K562 (cell line): Measurements from ENCODE around the gene PI16. TPM values are rescaled to one million over a fixed set of nuclear protein-coding genes. Genes with fewer than 3 reads are reported as not detected.
A peak's percentile ranks its signal among the peaks of the same experiment; 100 is the strongest.

ENCODE experiments used
- ATAC-seq: fragments of 200-7000 bp; cut with Tn5 transposase; 3 replicates; pipeline ENCODE4 v1.9.1; 2020; ENCODE audit warnings: moderate library complexity
- BruUV-seq: library from RNA; stranded (reverse); fragments of 400-500 nt; replicated peaks from 2 replicates; lab custom pipeline; 2021; lab: Mats Ljungman, UMichigan
- CTCF ChIA-PET: fragments of 300-600 bp; formaldehyde crosslinking; extraction: SDS; loops from one replicate; lab custom pipeline; 2021; ENCODE audit warnings: low intra/inter-chr PET ratio; lab: Yijun Ruan, JAX
- POLR2A ChIA-PET: fragments of 300-600, 350-650 bp; sonication (Branson Sonifier 250); formaldehyde crosslinking; extraction: SDS; loops from one replicate; lab custom pipeline; 2021; ENCODE audit warnings: antibody characterized with exemption, inconsistent platforms; lab: Yijun Ruan, JAX
- DNase-seq, 4 experiments: peaks; one replicate each; pipeline versions ENCODE4 v3.0.0 to v3.0.0-alpha.2; 2011 to 2018; ENCODE audit warnings: low spot score in 3 of 4, mixed read lengths in 3 of 4; ENCODE audit errors: extremely low read depth in 1 of 4
- FAIRE-seq: peaks from 2 replicates; lab custom pipeline; 2011; peaks lifted over from hg19 to GRCh38; lab: Jason Lieb, UNC
- H2AFZ ChIP-seq: 2 replicates; pipeline ENCODE4 v1.6.0; 2011; ENCODE audit warnings: low read depth, low read length, control low read depth, inconsistent platforms
- H3K27ac ChIP-seq: fragments of 200-600 bp; 3 replicates; pipeline ENCODE4 v1.8.0; 2011; ENCODE audit warnings: low read depth, mild to moderate bottlenecking, control low read depth, inconsistent platforms, low read length, moderate library complexity, mixed read lengths; ENCODE audit errors: extremely low read depth
- H3K27me3 ChIP-seq, 2 experiments: fragments of 300-600 bp in 1 of 2; 2 replicates in 1 of 2; 3 replicates in 1 of 2; pipeline versions ENCODE4 v1.6.0 to v1.8.0; 2011; ENCODE audit warnings: inconsistent platforms in 2 of 2, low read length in 2 of 2, mild to moderate bottlenecking in 1 of 2, mixed read lengths in 1 of 2, moderate library complexity in 1 of 2; ENCODE audit not compliant: control insufficient read depth in 2 of 2, insufficient read depth in 2 of 2
- H3K36me3 ChIP-seq: fragments of 300-600 bp; 3 replicates; pipeline ENCODE4 v1.8.0; 2011; ENCODE audit warnings: mild to moderate bottlenecking, low read length, inconsistent platforms; ENCODE audit not compliant: control insufficient read depth, insufficient read depth
- H3K4me1 ChIP-seq, 2 experiments: fragments of 200-600 bp in 1 of 2; replicated peaks in 1 of 2; 2 replicates in 1 of 2; 3 replicates in 1 of 2; pipeline versions ENCODE4 v1.5.1 to v1.8.0; 2011; ENCODE audit warnings: inconsistent platforms in 2 of 2, low read length in 2 of 2, mild to moderate bottlenecking in 1 of 2, mixed read lengths in 1 of 2, moderate library complexity in 1 of 2; ENCODE audit not compliant: control insufficient read depth in 2 of 2, insufficient read depth in 2 of 2
- H3K4me2 ChIP-seq: 2 replicates; pipeline ENCODE4 v1.6.1; 2011; ENCODE audit warnings: low read length, control low read depth, inconsistent platforms, mixed read lengths; ENCODE audit not compliant: insufficient read depth
- H3K4me3 ChIP-seq: fragments of 200-600 bp; sonication (generic), shearing (Covaris generic); 2 replicates; pipeline ENCODE4 v1.5.1; 2016; ENCODE audit warnings: control low read depth, inconsistent platforms
- H3K79me2 ChIP-seq: fragments of 200-600 bp; 3 replicates; pipeline ENCODE4 v1.8.0; 2011; ENCODE audit warnings: low read length, inconsistent platforms; ENCODE audit not compliant: control insufficient read depth, insufficient read depth
- H3K9ac ChIP-seq, 2 experiments: 2 replicates each; pipeline versions ENCODE4 v1.6.0 to v1.6.1; 2011; ENCODE audit warnings: low read depth in 2 of 2, low read length in 2 of 2, control low read depth in 1 of 2, inconsistent platforms in 1 of 2, mild to moderate bottlenecking in 1 of 2, mixed read lengths in 1 of 2; ENCODE audit not compliant: insufficient read depth in 1 of 2
- H3K9me1 ChIP-seq: one replicate; pipeline ENCODE4 v1.6.0; 2011; ENCODE audit warnings: inconsistent platforms, mild to moderate bottlenecking, low read length, moderate library complexity; ENCODE audit not compliant: control insufficient read depth, insufficient read depth
- H3K9me3 ChIP-seq: replicated peaks from 2 replicates; pipeline ENCODE4 v1.5.1; 2011; ENCODE audit warnings: low read depth, low read length, inconsistent platforms; ENCODE audit not compliant: control insufficient read depth, insufficient read depth
- H4K20me1 ChIP-seq: replicated peaks from 2 replicates; pipeline ENCODE4 v1.6.1; 2011; ENCODE audit warnings: low read length, inconsistent platforms, mixed read lengths; ENCODE audit not compliant: control insufficient read depth, insufficient read depth
- ARNT ChIP-seq, 2 experiments: fragments of 450-650 bp; IDR thresholded peaks; 2 replicates each; pipeline ENCODE4 v1.6.1; 2016; ENCODE audit warnings: mild to moderate bottlenecking in 1 of 2
- CHCHD3 ChIP-seq: fragments of 250-450 bp; sonication (Bioruptor Pico); IDR thresholded peaks from 2 replicates; pipeline ENCODE4 v2.1.2; 2022; ENCODE audit warnings: mild to moderate bottlenecking
- CHD2 ChIP-seq: IDR thresholded peaks from 2 replicates; pipeline ENCODE4 v1.6.1; 2011; ENCODE audit warnings: low read depth, low read length
- DNMT1 ChIP-seq: fragments of 450-650 bp; IDR thresholded peaks from 2 replicates; pipeline ENCODE4 v1.6.1; 2016; ENCODE audit warnings: antibody characterized with exemption, mild to moderate bottlenecking
- JUND ChIP-seq, 2 experiments: IDR thresholded peaks; 2 replicates in 1 of 2; 3 replicates in 1 of 2; pipeline ENCODE4 v1.6.1; 2011; ENCODE audit warnings: borderline replicate concordance in 2 of 2, low read depth in 2 of 2, low read length in 2 of 2, improper control_type of control experiment in 1 of 2, missing biosample characterization in 1 of 2, missing genetic modification characterization in 1 of 2, missing genetic modification reagents in 1 of 2
- LCOR ChIP-seq: sonication (generic); formaldehyde crosslinking; IDR thresholded peaks from 2 replicates; pipeline ENCODE4 v1.8.0; 2022; ENCODE audit warnings: mild to moderate bottlenecking, missing genetic modification reagents
- NRF1 ChIP-seq, 2 experiments: fragments of 450-650 bp; IDR thresholded peaks in 1 of 2; conservative IDR thresholded peaks in 1 of 2; 2 replicates each; pipeline ENCODE4 v1.6.1; 2014; ENCODE audit warnings: mild to moderate bottlenecking in 2 of 2
- SMARCB1 ChIP-seq: IDR thresholded peaks from 2 replicates; pipeline ENCODE4 v1.6.1; 2011; ENCODE audit warnings: improper control_type of control experiment, low read depth; ENCODE audit not compliant: insufficient read length
- XRCC3 ChIP-seq: fragments of 450-650 bp; IDR thresholded peaks from 2 replicates; pipeline ENCODE4 v1.6.1; 2017; ENCODE audit warnings: mild to moderate bottlenecking, moderate library complexity
- ZFX ChIP-seq: sonication (generic); formaldehyde crosslinking; IDR thresholded peaks from 2 replicates; pipeline ENCODE4 v1.8.0; 2022; ENCODE audit warnings: mild to moderate bottlenecking, missing genetic modification reagents, moderate library complexity
- ZNF282 ChIP-seq: sonication (generic); formaldehyde crosslinking; IDR thresholded peaks from 2 replicates; pipeline ENCODE4 v1.8.1; 2023; ENCODE audit warnings: missing genetic modification reagents
- ZNF586 ChIP-seq: fragments of 450-650 bp; formaldehyde crosslinking; conservative IDR thresholded peaks from 2 replicates; pipeline ENCODE4 v1.4.0; 2020; ENCODE audit warnings: mild to moderate bottlenecking, moderate library complexity
- WGBS: fragments of 100-300 bp; shearing (Covaris generic); methylation state at CpG from one replicate; pipeline ENCODE4 v1.1.6; 2016; ENCODE audit warnings: low coverage, mixed read lengths; ENCODE audit not compliant: insufficient coverage; ENCODE audit errors: missing lambda C conversion rate; 5-methylcytosine and 5-hydroxymethylcytosine counted together
- in situ Hi-C: fragments of 300-500 bp; cut with MboI; formaldehyde crosslinking; loops from 4 replicates; pipeline ENCODE4 v1.15.0; 2018; ENCODE audit warnings: inconsistent platforms, mixed read lengths
- intact Hi-C: fragments of 100-400 bp; cut with micrococcal nuclease; formaldehyde crosslinking; loops from 2 replicates; pipeline ENCODE4 v1.14.2; 2022
- polyA plus RNA-seq, 8 experiments: library from polyadenylated mRNA; depleted of rRNA in 4 of 8; stranded (reverse) in 5 of 8; unstranded in 3 of 8; fragments of >200 nt; fragmentation: Nextera tagmentation in 2 of 8; fragmentation: Illumina TruSeq in 1 of 8; extraction: Ambion mirVana in 2 of 8; extraction: Trizol in 1 of 8; gene quantifications; 2 replicates each; pipeline versions ENCODE4 v1.2.1 to v1.2.3, GENCODE V29; 2011 to 2014; ENCODE audit warnings: inconsistent platforms in 1 of 8, missing spikeins in 1 of 8
- total RNA-seq, 7 experiments: library from RNA; depleted of rRNA in 6 of 7; stranded (reverse); fragments of >200 nt in 6 of 7; fragmentation: Illumina TruSeq in 2 of 7; extraction: Trizol in 2 of 7; gene quantifications; 2 replicates each; pipeline versions ENCODE4 v1.2.1 to v1.2.3, GENCODE V29; 2011 to 2021; ENCODE audit warnings: low replicate concordance in 1 of 7
- TF ChIP-seq, protein P1 (sequence below): fragments of 450-650 bp; IDR thresholded peaks from 2 replicates; pipeline ENCODE4 v1.7.1; 2018; ENCODE audit warnings: mild to moderate bottlenecking, low read depth; ENCODE audit not compliant: partially characterized antibody
- TF ChIP-seq, protein P2 (sequence below): sonication (generic); formaldehyde crosslinking; IDR thresholded peaks from 2 replicates; pipeline ENCODE4 v1.8.0; 2022; ENCODE audit warnings: missing genetic modification reagents, mild to moderate bottlenecking, borderline replicate concordance
- TF ChIP-seq, protein P3 (sequence below): fragments of 450-650 bp; IDR thresholded peaks from 2 replicates; pipeline ENCODE4 v1.6.1; 2016; ENCODE audit warnings: antibody characterized with exemption

The PI16 gene
- total and polyA plus RNA-seq, 9 of the 15 experiments (the other 6 are each of a cell fraction or from before 2014, with no cell fraction given), result 0.06 to 0.18 TPM; not detected in 7

DNA sequence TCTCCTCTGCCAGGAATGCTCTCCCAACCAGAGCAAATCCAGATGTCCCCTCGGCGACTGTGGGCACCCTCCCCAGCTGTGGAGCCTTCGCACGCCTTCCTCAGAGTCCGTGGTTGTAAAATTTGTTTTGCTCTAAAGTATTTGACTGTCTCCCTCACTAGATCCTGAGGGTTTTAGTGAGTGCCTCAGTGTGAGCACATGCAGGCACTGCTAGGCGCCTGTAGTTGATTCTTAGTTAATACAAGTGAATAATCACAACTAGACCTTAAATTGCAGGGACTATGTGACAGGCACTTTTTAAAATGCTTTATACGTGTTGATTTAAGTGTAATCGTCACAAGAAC lies 32.1 kb downstream of the PI16 start (continued):
- TF ChIP-seq NRF1 (conservative IDR thresholded peaks at IDR 0.05 in 1 of 2, IDR thresholded peaks at IDR 0.05 in 1 of 2) (peak; percentile 49 to 57; a peak in 3 of 4 replicates), LCOR (CRISPR knock-in tag) (0 out of 2 replicates have a peak, but pooled peaks have one; percentile 51), ZNF586 (CRISPR knock-in tag) (0 out of 2 replicates have a peak, but pooled peaks have one; percentile 17), DNMT1 (no peak), SMARCB1 (no peak), ARNT (IDR thresholded peaks at IDR 0.05) (0 out of 4 replicates have a peak, but pooled peaks of 1 of the 2 experiments have one; percentile 26), JUND (IDR thresholded peaks at IDR 0.05; ENCODE audit: borderline replicate concordance, low read depth, low read length) (no peak), JUND (tag; IDR thresholded peaks at IDR 0.05; ENCODE audit: borderline replicate concordance, low read depth, low read length) (0 out of 3 replicates have a peak, but pooled peaks have one; percentile 2)

DNA sequence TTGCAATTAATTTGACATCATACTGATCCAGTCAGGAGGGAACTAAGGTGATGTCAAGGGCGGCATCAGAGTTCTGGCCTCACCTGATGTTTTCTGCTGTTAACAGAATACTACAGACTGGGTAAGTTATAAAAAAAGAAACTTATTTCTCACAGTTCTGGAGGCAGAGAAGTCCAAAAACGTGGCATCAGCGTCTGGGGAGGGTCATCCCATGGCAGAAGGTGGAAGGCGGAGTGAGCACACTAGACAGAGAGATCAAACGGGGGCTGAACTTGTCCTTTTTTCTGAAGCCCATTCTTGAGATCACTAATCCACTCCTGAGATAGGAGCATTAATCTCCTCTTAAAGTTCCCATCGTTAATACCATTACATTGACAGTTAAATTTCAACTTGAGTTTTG lies 34.7 kb downstream of the PI16 start:
- in situ Hi-C loops, result no loop called here
- Histone ChIP-seq H3K4me1 (peaks cover 14 to 26% of the 10 kb centered on the region in 2 experiments), H3K9me3 (no peaks in the 10 kb centered on the region; the same call in 1 of the 2 replicates), H3K79me2 (peaks cover 26% of the 10 kb centered on the region), H3K9ac (no peak overlapping the region), H3K27ac (no peak overlapping the region), H3K27me3 (peaks cover 2 to 5% of the 10 kb centered on the region in 2 experiments), H4K20me1 (peaks cover 8% of the 10 kb centered on the region), H3K4me2 (no peak overlapping the region), H2AFZ (peak overlapping the region; percentile 14; the same call in 1 of the 2 replicates), H3K9me1 (no peaks in the 10 kb centered on the region), H3K4me3 (no peak overlapping the region), H3K36me3 (peaks cover under 1% of the 10 kb centered on the region; the same call in 2 of the 3 replicates)
- intact Hi-C loops, result loop anchor here (1.0 to 5.0 kb wide), 2 partner anchors 14 to 102 kb away; partner anchors contain the start of gene C6orf89
- DNase-seq (no peak), FAIRE-seq (no peak), ATAC-seq (no peak)
- POLR2A ChIA-PET, result interaction anchor here (1.6 kb wide), 1 partner anchor 12 kb away, joined by 5 read pairs; no protein-coding TSS in a partner anchor
- no TSS peak for BruUV-seq
- WGBS, result 31% methylated on average over 6 of the region's 6 CpGs
- CTCF ChIA-PET, result no interaction called here
- TF ChIP-seq ZNF282 (CRISPR knock-in tag) (no peak), ZFX (CRISPR knock-in tag) (no peak), CHD2 (no peak), XRCC3 (no peak), CHCHD3 (no peak)
- TF ChIP-seq, protein P1, sequence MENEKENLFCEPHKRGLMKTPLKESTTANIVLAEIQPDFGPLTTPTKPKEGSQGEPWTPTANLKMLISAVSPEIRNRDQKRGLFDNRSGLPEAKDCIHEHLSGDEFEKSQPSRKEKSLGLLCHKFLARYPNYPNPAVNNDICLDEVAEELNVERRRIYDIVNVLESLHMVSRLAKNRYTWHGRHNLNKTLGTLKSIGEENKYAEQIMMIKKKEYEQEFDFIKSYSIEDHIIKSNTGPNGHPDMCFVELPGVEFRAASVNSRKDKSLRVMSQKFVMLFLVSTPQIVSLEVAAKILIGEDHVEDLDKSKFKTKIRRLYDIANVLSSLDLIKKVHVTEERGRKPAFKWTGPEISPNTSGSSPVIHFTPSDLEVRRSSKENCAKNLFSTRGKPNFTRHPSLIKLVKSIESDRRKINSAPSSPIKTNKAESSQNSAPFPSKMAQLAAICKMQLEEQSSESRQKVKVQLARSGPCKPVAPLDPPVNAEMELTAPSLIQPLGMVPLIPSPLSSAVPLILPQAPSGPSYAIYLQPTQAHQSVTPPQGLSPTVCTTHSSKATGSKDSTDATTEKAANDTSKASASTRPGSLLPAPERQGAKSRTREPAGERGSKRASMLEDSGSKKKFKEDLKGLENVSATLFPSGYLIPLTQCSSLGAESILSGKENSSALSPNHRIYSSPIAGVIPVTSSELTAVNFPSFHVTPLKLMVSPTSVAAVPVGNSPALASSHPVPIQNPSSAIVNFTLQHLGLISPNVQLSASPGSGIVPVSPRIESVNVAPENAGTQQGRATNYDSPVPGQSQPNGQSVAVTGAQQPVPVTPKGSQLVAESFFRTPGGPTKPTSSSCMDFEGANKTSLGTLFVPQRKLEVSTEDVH, result no peak
- TF ChIP-seq, protein P2, sequence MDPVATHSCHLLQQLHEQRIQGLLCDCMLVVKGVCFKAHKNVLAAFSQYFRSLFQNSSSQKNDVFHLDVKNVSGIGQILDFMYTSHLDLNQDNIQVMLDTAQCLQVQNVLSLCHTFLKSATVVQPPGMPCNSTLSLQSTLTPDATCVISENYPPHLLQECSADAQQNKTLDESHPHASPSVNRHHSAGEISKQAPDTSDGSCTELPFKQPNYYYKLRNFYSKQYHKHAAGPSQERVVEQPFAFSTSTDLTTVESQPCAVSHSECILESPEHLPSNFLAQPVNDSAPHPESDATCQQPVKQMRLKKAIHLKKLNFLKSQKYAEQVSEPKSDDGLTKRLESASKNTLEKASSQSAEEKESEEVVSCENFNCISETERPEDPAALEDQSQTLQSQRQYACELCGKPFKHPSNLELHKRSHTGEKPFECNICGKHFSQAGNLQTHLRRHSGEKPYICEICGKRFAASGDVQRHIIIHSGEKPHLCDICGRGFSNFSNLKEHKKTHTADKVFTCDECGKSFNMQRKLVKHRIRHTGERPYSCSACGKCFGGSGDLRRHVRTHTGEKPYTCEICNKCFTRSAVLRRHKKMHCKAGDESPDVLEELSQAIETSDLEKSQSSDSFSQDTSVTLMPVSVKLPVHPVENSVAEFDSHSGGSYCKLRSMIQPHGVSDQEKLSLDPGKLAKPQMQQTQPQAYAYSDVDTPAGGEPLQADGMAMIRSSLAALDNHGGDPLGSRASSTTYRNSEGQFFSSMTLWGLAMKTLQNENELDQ (CRISPR knock-in tag), result no peak
- TF ChIP-seq, protein P3, sequence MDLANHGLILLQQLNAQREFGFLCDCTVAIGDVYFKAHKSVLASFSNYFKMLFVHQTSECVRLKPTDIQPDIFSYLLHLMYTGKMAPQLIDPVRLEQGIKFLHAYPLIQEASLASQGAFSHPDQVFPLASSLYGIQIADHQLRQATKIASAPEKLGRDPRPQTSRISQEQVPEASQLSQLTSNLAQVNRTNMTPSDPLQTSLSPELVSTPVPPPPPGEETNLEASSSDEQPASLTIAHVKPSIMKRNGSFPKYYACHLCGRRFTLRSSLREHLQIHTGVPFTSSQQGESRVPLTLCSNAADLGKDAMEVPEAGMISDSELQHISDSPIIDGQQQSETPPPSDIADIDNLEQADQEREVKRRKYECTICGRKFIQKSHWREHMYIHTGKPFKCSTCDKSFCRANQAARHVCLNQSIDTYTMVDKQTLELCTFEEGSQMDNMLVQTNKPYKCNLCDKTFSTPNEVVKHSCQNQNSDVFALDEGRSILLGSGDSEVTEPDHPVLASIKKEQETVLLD, result no peak
